ENCODE data around the gene CD247. TPM values are rescaled to one million over a fixed set of nuclear protein-coding genes. Genes with fewer than 3 reads are reported as not detected.
A peak's percentile ranks its signal among the peaks of the same experiment; 100 is the strongest.
"Not testable (repeated sequence)": the region's sequence is repeated elsewhere in the genome, so short reads cannot be mapped to it uniquely, and the experiment has no call there.

Gene CD247
- polyA plus RNA-seq, 1 of the 3 experiments (the other 2 are of a cell fraction) = 0.08 TPM

- H3K4me3 ChIP-seq (ENCODE audit: low read depth in 2 of 2, low read length in 1 of 2) = no peak overlapping the region; a peak in 1 of 4 replicates
- no peaks in the 10 kb centered on the region for H4K20me1 ChIP-seq (ENCODE audit: insufficient read depth)
- H3K79me2 ChIP-seq (ENCODE audit: insufficient read depth) = no peaks in the 10 kb centered on the region
- H3K27ac ChIP-seq (ENCODE audit: low read depth in 2 of 2, low read length in 1 of 2) = no peak overlapping the region
- WGBS (ENCODE audit: low lambda C conversion rate) = 5% methylated on average over 4 of the region's 5 CpGs
- no peaks in the 10 kb centered on the region for H3K27me3 ChIP-seq (ENCODE audit: insufficient read depth)
- TF ChIP-seq FOXJ3 (CRISPR knock-in tag; IDR thresholded peaks at IDR 0.05) = no peak
- no peak for TF ChIP-seq EZH2phosphoT487 (IDR thresholded peaks at IDR 0.05; ENCODE audit: borderline replicate concordance, low read depth)
- TF ChIP-seq NFIC (IDR thresholded peaks at IDR 0.05; ENCODE audit: borderline replicate concordance) = no peak
- TF ChIP-seq CTCF (IDR thresholded peaks at IDR 0.05) = peak; percentile 92
- no peak for TF ChIP-seq USF2 (IDR thresholded peaks at IDR 0.05; ENCODE audit: borderline replicate concordance, low read depth, low read length)
- peak; percentile 61 for TF ChIP-seq SMC3 (IDR thresholded peaks at IDR 0.05; ENCODE audit: low read depth, low read length)
- TF ChIP-seq RAD21 (IDR thresholded peaks at IDR 0.05; ENCODE audit: low read length) = peak; percentile 69
- ChIA-PET CTCF (interaction anchor here (0.7 to 8.6 kb wide), 20 partner anchors 10 to 650 kb away, joined by 3 to 84 read pairs (median 4); no protein-coding TSS in a partner anchor), POLR2A (no interaction called here)
- DNase-seq = peak; percentile 59
- no peaks in the 10 kb centered on the region for H3K9me2 ChIP-seq
- H3K4me2 ChIP-seq = no peak overlapping the region
- no peak overlapping the region for H2AFZ ChIP-seq (ENCODE audit: low read depth)
- H3F3A ChIP-seq (replicated peaks; ENCODE audit: insufficient read depth) = no peaks in the 10 kb centered on the region
- H3K9ac ChIP-seq = no peak overlapping the region
- no peaks in the 10 kb centered on the region for H3K36me3 ChIP-seq (replicated peaks in 1 of 2; ENCODE audit: control insufficient read depth in 1 of 2, insufficient read depth in 2 of 2, low read length in 1 of 2)
- peaks cover 0 to 8% of the 10 kb centered on the region in 2 experiments; a peak in 2 of 4 replicates for H3K4me1 ChIP-seq (ENCODE audit: control insufficient read depth in 1 of 2, insufficient read depth in 2 of 2, low read depth in 1 of 2, low read length in 1 of 2)
- no peaks in the 10 kb centered on the region for H3K9me3 ChIP-seq
Measured at GRCh38 chr1:167555971-167556714, 37.8 kb upstream of the CD247 start.

GRCh38 chr1:167555072-167555471, 36.7 kb upstream of the CD247 start:
- 70% methylated on average over 1 of the region's 1 CpG for WGBS (ENCODE audit: low lambda C conversion rate)

More at GRCh38 chr1:167555072-167555471, 36.7 kb upstream of the CD247 start:
- H3K79me2 ChIP-seq (ENCODE audit: insufficient read depth); H3K9me2 ChIP-seq; H3F3A ChIP-seq (replicated peaks; ENCODE audit: insufficient read depth); H3K4me1 ChIP-seq (ENCODE audit: control insufficient read depth in 1 of 2, insufficient read depth in 2 of 2, low read depth in 1 of 2, low read length in 1 of 2); H3K27me3 ChIP-seq (ENCODE audit: insufficient read depth); H3K36me3 ChIP-seq (replicated peaks in 1 of 2; ENCODE audit: control insufficient read depth in 1 of 2, insufficient read depth in 2 of 2, low read length in 1 of 2); H3K4me2 ChIP-seq; H4K20me1 ChIP-seq (ENCODE audit: insufficient read depth); H3K9ac ChIP-seq; H3K4me3 ChIP-seq (ENCODE audit: low read depth in 2 of 2, low read length in 1 of 2); H2AFZ ChIP-seq (ENCODE audit: low read depth); POLR2A ChIA-PET; DNase-seq; H3K27ac ChIP-seq (ENCODE audit: low read depth in 2 of 2, low read length in 1 of 2); H3K9me3 ChIP-seq: not testable (repeated sequence)
- CTCF ChIA-PET = interaction anchor here (0.8 to 8.6 kb wide), 14 partner anchors 11 to 649 kb away, joined by 3 to 84 read pairs (median 4); no protein-coding TSS in a partner anchor

Measured in SK-N-SH (cell line).